Ascending aorta (tissue), 2 donors: ENCODE measurements around the gene GGT5. TPM values are rescaled to one million over a fixed set of nuclear protein-coding genes. Genes with fewer than 3 reads are reported as not detected.
A peak's percentile ranks its signal among the peaks of the same experiment; 100 is the strongest.
"Not testable (repeated sequence)": the region's sequence is repeated elsewhere in the genome, so short reads cannot be mapped to it uniquely, and the experiment has no call there.

ENCODE experiments used
- DNase-seq, 2 donors: peaks; one replicate each; pipeline ENCODE4 v3.0.0-alpha.2; 2019; ENCODE audit warnings: low spot score in 2 of 2
- H3K27ac ChIP-seq, 2 donors: fragments of 200-600 bp; sonication (generic); one replicate each; pipeline ENCODE4 v1.5.1; 2016 to 2017; ENCODE audit warnings: mild to moderate bottlenecking in 1 of 2
- H3K27me3 ChIP-seq: fragments of 200-600 bp; sonication (generic); one replicate; pipeline ENCODE4 v1.5.1; 2017
- H3K36me3 ChIP-seq, 2 donors: fragments of 200-600 bp; sonication (generic); one replicate each; pipeline ENCODE4 v1.5.1; 2016
- H3K4me1 ChIP-seq, 2 donors: fragments of 200-600 bp; sonication (generic); one replicate each; pipeline ENCODE4 v1.5.1; 2016 to 2017; ENCODE audit warnings: mild to moderate bottlenecking in 1 of 2
- H3K4me3 ChIP-seq, 2 donors: fragments of 200-600 bp; sonication (generic); one replicate each; pipeline ENCODE4 v1.5.1; 2016 to 2017; ENCODE audit warnings: mild to moderate bottlenecking in 1 of 2
- H3K9me3 ChIP-seq, 2 donors: fragments of 200-600 bp; sonication (generic); one replicate each; pipeline ENCODE4 v1.5.1; 2016
- intact Hi-C: fragments of 100-400 bp; cut with DNase I; formaldehyde crosslinking; loops from one replicate; pipeline ENCODE4 v1.15.1; 2023
- total RNA-seq: library from RNA; depleted of rRNA; stranded (reverse); fragments of >200 nt; gene quantifications from one replicate; pipeline ENCODE4 v1.1.0, GENCODE V29; 2016
- TF ChIP-seq, protein P1 (sequence below), 3 experiments: fragments of 200-600 bp in 2 of 3; fragments of 450-650 bp in 1 of 3; sonication (generic) in 2 of 3; IDR thresholded peaks; one replicate each; pipeline ENCODE4 v1.5.1; 2016 to 2019; ENCODE audit warnings: antibody characterized with exemption in 3 of 3, mild to moderate bottlenecking in 1 of 3, moderate library complexity in 1 of 3

Gene GGT5
- total RNA-seq, 1 donor from 2014 or later: 238 TPM

DNA sequence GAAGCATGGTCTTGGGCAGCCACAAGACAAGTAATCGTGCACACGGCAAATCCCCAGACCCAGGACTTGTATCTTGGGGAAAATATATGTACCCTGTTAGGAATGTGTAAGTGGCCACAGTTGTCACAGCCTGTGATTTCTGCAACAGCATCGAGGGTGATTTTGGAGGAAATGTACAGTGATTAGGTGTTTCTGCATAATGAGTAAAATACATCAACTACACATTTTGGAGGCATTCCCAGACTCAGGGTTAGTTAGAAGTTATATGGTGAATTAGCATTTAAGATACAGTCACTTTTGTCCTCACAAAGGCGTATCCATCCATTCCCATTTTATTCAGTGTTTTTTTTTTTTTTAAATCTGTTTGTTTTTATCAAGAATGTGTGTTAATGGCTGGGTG is 35.2 kb downstream of the GGT5 start:
- Histone ChIP-seq H3K27ac (no peak overlapping the region), H3K36me3 (no peaks in the 10 kb centered on the region), H3K9me3 (no peaks in the 10 kb centered on the region), H3K4me1 (peaks cover 10 to 25% of the 10 kb centered on the region in 2 donors), H3K27me3 (no peaks in the 10 kb centered on the region), H3K4me3 (no peak overlapping the region)
- no peak for DNase-seq
- TF ChIP-seq, protein P1, sequence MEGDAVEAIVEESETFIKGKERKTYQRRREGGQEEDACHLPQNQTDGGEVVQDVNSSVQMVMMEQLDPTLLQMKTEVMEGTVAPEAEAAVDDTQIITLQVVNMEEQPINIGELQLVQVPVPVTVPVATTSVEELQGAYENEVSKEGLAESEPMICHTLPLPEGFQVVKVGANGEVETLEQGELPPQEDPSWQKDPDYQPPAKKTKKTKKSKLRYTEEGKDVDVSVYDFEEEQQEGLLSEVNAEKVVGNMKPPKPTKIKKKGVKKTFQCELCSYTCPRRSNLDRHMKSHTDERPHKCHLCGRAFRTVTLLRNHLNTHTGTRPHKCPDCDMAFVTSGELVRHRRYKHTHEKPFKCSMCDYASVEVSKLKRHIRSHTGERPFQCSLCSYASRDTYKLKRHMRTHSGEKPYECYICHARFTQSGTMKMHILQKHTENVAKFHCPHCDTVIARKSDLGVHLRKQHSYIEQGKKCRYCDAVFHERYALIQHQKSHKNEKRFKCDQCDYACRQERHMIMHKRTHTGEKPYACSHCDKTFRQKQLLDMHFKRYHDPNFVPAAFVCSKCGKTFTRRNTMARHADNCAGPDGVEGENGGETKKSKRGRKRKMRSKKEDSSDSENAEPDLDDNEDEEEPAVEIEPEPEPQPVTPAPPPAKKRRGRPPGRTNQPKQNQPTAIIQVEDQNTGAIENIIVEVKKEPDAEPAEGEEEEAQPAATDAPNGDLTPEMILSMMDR (IDR thresholded peaks at IDR 0.05): no peak
- intact Hi-C loops: loop anchor here (5.0 kb wide), 1 partner anchor 52 kb away; no protein-coding TSS in a partner anchor

DNA sequence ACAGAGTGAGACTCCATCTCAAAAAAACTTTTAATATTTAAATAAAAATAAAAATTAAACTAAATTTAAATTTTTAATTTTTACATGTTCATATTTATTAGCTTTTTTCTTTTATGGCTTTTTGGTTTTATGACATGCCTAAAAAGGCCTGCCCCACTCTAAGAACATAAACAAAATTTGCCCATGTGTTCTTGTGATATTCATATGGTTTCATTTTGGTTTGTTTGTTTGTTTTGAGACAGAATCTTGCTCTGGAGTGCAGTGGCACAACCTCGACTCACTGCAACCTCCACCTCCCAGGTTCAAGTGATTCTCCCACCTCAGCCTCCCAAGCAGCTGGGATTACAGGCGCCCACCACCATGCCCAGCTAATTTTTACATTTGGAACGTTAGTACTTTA is 35.9 kb downstream of the GGT5 start:
- TF ChIP-seq, protein P1 (IDR thresholded peaks at IDR 0.05): no peak
- no peak for DNase-seq
- no peaks in the 10 kb centered on the region for H3K36me3 ChIP-seq
- intact Hi-C loops: loop anchor here (5.0 kb wide), 1 partner anchor 52 kb away; no protein-coding TSS in a partner anchor
- peak overlapping the region; percentile 74 to 84 for H3K27ac ChIP-seq
- H3K4me1 ChIP-seq: peaks cover 10 to 25% of the 10 kb centered on the region in 2 donors
- no peaks in the 10 kb centered on the region for H3K9me3 ChIP-seq
- no peaks in the 10 kb centered on the region for H3K27me3 ChIP-seq
- no peak overlapping the region for H3K4me3 ChIP-seq

DNA sequence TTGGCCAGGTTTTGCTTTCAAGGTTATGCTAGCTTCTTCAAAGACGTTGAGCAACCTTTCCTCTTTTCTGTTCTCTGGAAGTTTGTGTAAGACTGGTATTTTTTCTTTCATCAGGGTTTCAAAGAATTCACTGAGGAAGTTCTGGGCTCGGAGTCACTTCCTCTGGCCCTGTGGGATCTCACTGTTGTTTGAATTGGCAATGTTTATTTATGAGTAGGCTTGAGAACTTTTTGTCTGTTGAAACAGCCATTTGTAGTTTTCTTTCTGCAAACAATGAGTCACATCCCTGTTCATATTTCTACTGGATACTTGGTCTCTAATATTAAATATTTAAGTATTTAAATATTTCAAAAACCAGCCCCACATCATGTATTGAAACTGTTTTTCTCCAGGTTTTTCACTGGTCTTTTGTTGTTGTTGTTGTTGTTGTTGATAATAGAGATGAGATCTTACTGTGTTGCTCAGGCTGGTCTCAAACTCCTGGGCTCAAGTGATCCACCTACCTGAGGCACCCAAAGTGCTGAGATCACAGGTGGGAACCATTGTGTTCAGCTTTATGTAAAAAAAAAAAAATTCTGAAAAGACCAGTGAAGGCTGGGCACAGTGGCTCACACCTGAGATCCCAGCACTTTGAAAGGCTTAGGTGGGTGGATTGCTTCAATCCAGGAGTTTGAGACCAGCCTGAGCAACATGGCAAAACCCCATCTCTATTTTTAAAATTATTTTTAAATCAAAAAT is 36.7 kb downstream of the GGT5 start:
- Histone ChIP-seq H3K27ac (peak overlapping the region; percentile 74 to 87), H3K9me3 (no peaks in the 10 kb centered on the region), H3K4me1 (peaks cover 10 to 25% of the 10 kb centered on the region in 2 donors), H3K27me3 (no peaks in the 10 kb centered on the region), H3K4me3 (no peak overlapping the region), H3K36me3 (no peaks in the 10 kb centered on the region)
- peak in 1 of 2 donors; percentile 89 for DNase-seq
- TF ChIP-seq, protein P1 (IDR thresholded peaks at IDR 0.05): no peak
- intact Hi-C loops: loop anchor here (5.0 kb wide), 1 partner anchor 51 kb away; no protein-coding TSS in a partner anchor

DNA sequence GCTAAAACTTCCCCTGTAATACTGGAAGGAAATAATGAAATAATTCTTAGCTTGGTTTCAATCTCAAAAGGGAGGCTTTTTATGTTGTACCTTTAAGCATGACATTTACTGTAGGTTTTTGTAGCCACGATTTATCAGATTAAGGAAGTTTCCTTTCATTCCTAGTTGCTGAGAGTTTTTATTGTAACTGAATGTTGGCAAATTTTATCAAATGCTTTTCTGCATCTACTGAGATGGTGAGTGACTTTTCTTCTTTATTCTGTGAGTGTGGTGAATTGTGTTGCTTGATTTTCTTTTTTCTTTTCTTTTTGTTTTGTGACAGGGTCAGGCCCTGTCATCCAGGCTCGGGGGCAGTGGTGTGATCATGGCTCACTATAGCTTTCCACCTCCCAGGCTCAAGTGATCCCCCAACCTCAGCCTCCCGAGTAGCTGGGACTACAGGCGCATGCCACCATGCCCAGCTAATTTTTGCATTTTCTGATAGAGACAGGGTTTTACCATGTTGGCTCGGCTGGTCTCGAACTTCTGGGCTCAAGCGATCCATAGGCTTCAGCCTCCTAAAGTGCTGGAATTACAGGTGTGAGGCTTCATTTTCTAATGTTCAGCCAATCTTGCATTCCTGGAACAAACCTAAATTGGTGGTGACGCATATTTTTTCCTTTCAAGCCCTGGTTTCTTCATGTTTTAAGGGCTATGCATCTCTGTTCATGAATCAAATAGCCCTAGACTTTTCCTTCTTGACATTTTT is 37.4 kb downstream of the GGT5 start:
- peaks cover 10 to 25% of the 10 kb centered on the region in 2 donors for H3K4me1 ChIP-seq
- DNase-seq: no peak
- peak overlapping the region; percentile 74 to 87 for H3K27ac ChIP-seq
- H3K36me3 ChIP-seq: no peaks in the 10 kb centered on the region
- H3K4me3 ChIP-seq: no peak overlapping the region
- intact Hi-C loops: loop anchor here (1.0 to 5.0 kb wide), 3 partner anchors 19 to 50 kb away; no protein-coding TSS in a partner anchor
- TF ChIP-seq, protein P1 (IDR thresholded peaks at IDR 0.05): no peak
- H3K27me3 ChIP-seq: no peaks in the 10 kb centered on the region
- H3K9me3 ChIP-seq: no peaks in the 10 kb centered on the region

DNA sequence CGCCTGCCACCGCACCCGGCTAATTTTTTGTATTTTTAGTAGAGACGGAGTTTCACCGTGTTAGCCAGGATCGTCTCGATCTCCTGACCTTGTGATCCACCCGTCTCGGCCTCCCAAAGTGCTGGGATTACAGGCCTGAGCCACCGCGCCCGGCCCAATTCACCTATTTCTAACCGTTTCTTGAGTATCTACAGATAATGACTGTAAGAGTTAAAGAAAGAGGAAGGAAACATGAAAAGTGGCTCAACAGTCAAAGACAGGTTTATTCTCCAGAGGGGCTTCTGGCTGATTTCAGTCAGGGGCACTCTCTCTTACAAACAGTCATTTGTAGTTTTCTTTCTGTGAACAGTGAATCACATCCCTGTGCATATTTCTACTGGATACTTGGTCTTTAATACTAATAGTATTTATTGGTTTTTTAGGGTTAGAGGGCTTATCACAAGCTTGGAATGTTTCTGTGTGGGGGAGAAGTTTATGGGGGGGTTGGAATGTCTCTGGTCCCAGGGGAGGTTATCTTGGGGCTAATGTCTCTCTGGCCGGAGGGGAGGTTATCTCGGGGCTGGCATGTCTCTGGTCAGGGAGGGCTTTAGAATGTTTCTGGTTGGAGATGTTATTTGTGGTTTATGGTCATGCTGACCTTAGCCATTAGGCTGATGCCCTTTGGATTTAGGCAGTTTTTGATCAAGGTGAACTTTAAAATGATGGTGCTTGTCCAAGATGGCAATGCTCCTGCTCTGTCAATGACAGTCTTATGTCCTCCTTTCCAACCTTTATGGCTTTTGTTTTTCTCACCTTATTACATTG is 38.2 kb downstream of the GGT5 start:
- DNase-seq, H3K9me3 ChIP-seq, H3K4me3 ChIP-seq, H3K27me3 ChIP-seq, H3K36me3 ChIP-seq: not testable (repeated sequence)
- peak overlapping the region; percentile 74 to 87 for H3K27ac ChIP-seq
- intact Hi-C loops: loop anchor here (1.0 to 5.0 kb wide), 3 partner anchors 18 to 49 kb away; no protein-coding TSS in a partner anchor
- peaks cover 10 to 25% of the 10 kb centered on the region in 2 donors for H3K4me1 ChIP-seq
